HG03025 (cell line): ENCODE data around the gene BSPRY.
A peak's percentile ranks its signal among the peaks of the same experiment; 100 is the strongest.

Experiments used
- ATAC-seq: cut with Tn5 transposase; IDR thresholded peaks from one replicate; pipeline ENCODE4 v1.9.1; 2021; ENCODE audit warnings: mild to moderate bottlenecking, moderate library complexity; ENCODE audit not compliant: unreplicated experiment, low FRiP score

The BSPRY gene

DNA sequence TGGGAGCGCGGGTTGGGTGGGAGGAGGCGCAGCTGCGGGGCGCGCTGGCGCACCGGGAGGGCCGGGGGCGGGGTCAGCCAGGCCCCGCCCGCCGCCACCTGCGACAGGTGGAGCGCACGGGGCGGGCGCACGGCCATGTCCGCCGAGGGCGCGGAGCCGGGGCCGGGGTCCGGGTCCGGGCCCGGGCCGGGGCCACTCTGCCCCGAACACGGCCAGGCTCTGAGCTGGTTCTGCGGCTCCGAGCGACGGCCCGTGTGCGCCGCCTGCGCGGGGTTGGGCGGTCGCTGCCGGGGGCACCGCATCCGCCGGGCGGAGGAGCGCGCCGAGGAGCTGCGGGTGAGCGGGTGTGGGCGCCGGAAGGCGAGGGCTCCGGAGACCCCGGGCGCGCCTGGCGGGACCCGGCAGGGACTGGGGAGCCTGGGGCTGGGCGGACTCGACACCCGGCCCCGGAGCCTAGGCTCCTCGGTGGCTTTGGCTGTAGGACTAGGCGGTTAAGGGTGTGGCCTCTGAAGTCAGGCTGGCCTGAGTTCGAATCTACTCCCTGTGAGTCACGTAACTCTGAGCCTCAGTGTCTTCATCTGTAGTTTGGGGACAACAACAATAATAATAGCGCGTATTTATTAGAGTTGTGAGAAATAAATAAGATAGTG lies at the start of gene BSPRY:
Gene BSPRY (plus strand): TSS at position 97 of the 650 bp plus-strand sequence. CDS start 39 bp downstream, at position 136.
- ATAC-seq, result peak; percentile 38

DNA sequence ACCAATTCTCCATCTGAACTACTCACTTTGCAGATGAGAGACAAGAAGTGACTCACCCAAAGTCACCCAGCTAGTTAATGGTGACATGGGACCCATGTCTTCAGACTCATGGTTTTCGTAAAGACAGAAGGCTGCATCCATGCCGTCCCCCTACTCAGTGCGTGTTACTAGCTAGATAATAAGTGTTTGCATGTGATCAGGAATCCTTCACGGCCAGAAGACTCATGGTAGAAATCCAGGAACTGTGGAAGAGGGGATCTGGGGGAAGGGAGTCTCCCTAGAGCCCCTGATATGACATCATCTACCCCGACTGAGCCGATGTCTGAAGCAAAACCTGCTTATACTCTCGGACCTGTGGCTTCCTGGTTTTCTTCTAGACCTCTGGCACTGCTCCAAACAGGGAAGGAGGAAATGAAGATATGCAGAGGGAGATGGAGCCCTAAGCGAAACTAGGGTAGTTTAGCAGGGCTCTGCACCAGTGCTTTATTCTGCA lies 49.5 kb upstream of the BSPRY start:
- ATAC-seq, result no peak

DNA sequence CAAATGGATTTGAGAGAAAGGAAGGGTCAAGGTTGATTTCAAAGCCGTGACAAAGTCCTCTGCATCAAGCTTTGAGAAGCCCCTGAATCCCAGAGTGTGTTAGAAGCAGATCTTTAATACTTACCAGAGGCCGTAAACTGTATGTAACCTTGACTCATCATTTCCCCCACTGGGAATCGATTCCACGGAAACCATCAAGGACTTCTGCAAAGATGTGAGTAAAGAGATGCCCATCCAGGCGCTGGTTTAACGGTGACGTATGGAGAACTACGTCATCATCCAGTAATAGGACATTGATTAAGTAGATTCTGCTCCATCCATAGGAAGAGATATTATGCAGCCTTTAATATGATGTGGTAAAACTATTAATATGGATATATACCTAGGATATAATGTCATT lies 47.8 kb upstream of the BSPRY start:
- no peak for ATAC-seq

DNA sequence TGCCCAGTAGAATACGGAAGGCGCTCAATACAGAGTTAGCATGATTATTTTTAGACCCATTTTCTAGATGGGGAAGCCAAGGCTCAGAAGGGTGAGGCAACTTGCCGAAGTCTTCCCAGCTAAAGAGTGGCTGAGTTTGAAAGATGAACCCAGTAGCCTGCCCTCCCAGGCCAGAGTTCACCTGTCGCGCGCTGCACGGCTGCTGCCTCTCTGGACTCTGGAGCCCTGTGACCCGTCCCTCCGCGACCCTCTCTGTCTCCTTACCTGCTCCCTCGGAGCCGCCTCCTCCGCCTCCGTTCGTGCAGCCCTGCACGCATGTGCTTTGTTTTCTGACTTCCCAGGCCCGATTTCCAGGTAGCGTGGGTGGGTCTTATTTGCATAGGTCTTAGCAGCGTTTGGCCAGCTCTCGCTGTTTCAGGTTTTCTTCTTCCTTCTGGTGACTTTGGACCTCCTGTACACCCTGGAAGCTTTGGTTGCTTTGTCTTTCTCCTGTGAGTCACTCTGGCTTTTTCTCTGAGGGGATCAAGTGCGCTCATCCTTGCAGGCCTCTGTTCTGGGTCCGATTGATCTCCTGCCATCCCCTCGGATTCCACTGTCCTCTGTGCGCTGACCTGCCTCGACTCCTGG lies 46.4 kb upstream of the BSPRY start, which contains the start of gene RNF183:
Gene RNF183 (minus strand): TSS at position 585 of the 627 bp plus-strand sequence. CDS start 5,192 bp downstream, outside the sequence.
- ATAC-seq, result no peak

DNA sequence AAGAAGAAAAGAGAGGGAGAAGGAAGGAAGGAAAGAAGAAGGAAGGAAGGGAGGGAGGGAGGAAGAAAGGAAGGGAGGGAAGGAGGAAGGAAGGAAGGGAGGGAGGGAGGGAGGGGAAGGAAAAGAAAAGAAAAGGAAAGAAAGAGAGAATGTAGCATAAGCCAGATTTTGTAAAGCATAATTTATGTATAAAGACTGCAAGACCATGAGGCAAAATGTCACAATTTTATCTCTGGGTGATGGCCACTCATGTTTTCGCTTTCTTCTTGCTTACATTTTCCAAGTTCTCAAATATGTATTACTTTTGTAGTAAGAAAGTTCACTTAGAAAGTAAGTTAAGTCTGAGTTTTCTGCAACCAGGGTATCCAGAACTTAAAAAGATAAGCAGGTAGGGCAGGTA lies 42.8 kb upstream of the BSPRY start:
- ATAC-seq, result no peak

DNA sequence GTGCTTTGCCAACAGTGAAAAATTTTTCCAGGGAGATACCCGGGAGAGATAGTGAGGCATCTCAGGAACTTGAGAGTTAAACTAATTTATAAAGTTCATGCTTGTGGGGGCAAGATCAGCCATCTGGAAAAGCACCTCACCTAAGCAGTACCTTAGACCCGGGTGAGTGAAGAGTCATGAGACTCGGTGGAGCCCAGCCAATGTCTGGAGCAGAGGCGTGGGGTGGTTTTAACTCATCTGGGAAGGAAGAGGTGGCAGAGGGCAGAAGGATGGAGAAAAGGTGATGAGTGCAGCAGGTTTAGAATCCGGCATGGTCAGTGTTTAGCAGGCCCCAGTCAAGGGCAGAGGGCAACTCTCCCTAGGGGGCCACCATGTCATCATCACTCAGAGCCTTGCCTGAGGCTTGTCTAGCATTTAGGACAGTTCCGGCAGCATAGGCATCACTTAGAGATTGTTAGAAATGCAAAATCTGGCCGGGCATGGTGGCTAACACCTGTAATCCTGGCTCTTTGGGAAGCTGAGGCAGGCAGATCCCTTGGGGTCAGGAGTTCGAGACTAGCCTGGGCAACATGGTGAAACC lies 41.9 kb upstream of the BSPRY start:
- ATAC-seq, result no peak

GRCh38 chr9:113309204-113309813 lies 40.0 kb upstream of the BSPRY start:
- ATAC-seq, result no peak

GRCh38 chr9:113310538-113310937 lies 38.8 kb upstream of the BSPRY start:
- no peak for ATAC-seq

DNA sequence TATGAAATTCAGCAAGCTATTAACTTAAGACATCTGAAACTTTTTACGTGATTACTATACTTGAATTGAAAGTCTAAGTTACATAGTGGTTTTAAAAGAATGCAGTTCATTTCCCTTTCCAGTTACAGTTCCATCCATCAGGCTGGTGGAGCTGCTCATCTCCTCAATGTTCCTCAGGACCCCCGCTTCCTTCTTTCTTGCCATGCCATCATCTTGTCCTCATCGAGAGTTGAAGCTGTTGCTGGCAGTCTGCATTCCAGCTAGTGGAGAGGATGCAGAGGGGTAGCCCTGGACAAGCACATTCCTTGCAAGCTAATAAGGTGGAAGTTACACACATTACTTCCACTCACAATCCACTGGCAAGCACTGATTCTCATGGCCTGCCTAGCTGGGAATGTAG lies 37.4 kb upstream of the BSPRY start:
- ATAC-seq, result no peak

GRCh38 chr9:113313261-113313660 lies 36.1 kb upstream of the BSPRY start:
- ATAC-seq, result no peak

DNA sequence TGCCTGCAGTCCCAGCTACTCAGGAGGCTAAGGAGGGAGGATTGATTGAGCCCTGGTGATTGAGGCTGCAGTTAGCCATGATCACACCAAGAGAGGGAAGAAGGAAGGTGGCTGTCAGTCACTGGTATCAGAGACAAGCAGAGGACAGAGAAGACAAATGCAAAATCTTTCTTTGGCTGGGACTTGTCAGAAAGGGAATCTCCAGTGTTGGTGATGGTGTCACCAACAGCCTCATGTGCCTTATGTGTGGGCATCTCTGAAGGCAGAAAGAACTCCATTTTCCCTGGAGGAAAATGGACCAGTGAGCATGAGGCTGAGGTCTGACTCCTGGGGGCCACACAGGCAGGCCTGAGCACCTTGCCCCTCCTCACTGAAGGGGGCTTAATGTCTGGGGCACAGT lies 34.1 kb upstream of the BSPRY start:
- ATAC-seq, result no peak

DNA sequence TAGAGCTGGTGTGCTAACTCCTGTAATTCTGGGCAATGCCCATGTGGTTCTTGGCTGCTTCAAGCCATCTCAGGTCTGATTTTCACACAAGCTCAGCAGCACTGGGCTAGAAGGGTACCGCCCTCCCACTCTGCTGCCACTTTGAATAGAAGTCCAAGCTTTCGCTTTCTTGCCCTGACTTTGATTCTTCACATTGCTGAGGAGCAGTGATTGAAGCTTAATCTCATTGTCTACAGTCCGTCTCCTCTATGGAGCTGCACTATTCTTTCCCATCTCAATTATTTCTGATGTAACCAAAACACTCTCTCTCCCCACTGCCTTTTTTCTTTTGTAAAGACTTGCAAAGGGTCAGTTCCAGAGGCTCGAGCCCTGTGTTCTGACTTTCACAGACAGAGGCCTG lies 33.3 kb upstream of the BSPRY start:
- no peak for ATAC-seq

- ATAC-seq, result no peak
Observed at GRCh38 chr9:113317777-113318176, 31.6 kb upstream of the BSPRY start.

DNA sequence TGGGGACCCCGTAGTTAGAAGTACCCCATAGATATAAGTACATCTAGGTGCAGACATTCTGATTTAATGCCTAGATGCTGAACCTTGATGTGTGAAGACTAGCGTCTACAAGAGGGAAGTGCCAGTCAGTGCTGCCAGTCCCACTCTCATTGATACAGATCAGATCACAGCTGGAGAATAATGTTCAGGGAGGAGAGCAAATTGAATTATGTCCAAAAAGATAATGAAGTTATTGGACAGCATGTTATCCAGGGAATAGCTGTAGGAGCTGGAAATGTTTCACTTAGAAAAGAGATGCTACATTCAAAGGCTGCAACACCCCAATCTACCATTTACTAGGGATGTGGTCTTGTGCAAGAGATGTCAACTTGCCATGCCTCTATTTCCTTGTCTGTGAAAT lies 30.3 kb upstream of the BSPRY start:
- ATAC-seq, result no peak

DNA sequence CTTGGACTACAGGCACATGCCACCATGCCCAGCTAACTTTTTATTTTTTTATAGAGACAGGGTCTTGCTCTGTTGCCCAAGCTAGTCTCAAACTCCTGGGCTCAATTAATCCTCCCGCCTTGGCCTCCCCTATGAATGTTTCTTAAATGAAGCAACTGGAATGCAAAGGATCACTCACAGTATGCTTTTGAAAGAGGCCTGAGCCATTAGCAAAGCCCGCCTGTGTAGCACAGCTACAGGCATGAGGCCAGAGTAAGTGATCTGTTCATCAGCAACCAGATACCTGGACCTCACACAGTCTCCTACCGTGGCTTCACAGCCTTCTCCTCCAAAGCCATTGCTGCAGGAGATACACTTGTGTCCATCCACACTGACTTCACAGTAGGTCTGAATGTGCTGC lies 29.3 kb upstream of the BSPRY start:
- no peak for ATAC-seq

DNA sequence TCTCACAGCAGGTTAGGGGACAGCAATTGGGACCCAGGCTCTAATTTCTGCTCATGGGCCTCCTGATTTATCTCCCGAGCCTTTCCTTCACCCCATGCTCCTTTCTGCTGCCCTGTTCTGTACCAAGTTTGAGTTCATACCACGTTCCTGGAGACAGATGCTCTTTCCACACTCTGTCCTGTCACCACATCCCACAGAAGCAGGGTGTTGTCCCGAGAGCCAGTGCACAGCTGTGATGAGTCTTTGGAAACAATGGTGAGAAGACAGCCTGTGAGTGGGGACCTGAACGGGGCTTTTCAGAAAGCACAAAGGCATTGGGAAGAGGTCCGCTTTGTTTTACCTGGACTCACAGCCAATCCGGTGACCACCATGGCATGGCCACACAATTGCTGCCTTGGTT lies 26.7 kb upstream of the BSPRY start:
- ATAC-seq, result no peak

- ATAC-seq, result no peak
Observed at GRCh38 chr9:113326230-113326629, 23.1 kb upstream of the BSPRY start.

DNA sequence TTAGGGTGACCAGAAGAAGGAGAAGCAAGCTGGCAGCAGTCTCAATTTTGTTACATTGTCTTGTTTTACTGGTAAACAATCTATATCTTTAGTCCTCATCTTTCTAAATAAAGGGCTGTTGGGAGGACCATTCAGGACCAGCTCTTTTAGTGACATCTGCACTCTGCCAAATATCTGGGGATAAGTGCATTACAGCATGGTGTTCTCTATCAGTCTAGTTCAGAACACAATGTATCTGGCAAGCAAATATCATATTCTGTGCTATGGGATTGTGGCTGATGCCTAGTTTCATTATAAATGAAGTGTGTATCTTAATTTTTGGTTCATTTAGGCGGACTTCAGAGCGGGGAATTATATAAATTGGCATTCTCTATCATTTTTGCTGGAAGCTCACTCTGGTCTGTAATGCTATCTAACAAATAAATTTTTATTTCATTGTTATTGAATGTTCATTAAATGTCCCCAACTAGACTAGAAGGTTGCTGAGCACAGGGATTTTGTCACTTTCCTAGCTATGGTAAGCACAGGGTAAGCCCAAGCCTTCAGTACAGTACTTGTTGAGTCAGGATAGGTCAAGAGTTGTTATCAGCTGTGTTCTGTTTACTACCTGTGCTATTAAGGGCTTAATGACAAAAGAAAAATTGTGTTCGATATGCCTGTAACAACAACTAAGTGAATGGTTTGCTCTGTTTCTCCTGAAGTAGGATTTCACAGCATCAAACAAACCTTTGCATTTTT lies 21.1 kb upstream of the BSPRY start:
- ATAC-seq, result no peak

DNA sequence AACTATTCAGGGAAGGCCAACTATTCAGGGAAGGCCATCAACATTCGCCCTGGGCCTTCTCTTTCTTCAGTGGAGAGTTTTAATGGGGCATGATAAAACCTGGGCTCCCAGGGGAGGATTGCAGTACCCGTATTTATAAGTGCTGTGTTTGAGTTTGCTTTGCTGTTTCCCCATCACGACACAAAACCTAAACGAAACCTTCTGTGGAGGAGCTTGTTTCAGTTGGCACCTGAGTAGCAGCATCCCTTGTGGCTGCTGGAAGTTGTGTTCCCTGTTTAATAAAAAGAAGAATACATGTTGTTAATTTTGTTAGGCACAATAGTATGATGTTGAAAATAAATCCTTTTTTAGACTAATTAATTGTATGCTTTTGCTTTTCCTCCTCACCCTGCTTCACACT lies 17.6 kb upstream of the BSPRY start:
- no peak for ATAC-seq

GRCh38 chr9:113337714-113338113 lies 11.6 kb upstream of the BSPRY start:
- ATAC-seq, result no peak
